Kidney (tissue), 14 donors: ENCODE measurements around the gene ANKRD60. TPM values are rescaled to one million over a fixed set of nuclear protein-coding genes. Genes with fewer than 3 reads are reported as not detected.

Experiments
- DNase-seq, 5 donors: peaks; one replicate each; pipeline ENCODE4 v3.0.0-alpha.2; 2013 to 2020
- FAIRE-seq: peaks from 2 replicates; lab custom pipeline; 2012; peaks lifted over from hg19 to GRCh38; lab: Jason Lieb, UNC
- H3K27ac ChIP-seq, 2 donors: one replicate each; pipeline ENCODE4 v1.7.0; 2013; ENCODE audit warnings: low read depth in 2 of 2, low read length in 2 of 2, inconsistent platforms in 1 of 2
- H3K27me3 ChIP-seq: one replicate; pipeline ENCODE4 v1.7.1; 2013; ENCODE audit warnings: low read length, inconsistent platforms; ENCODE audit not compliant: control insufficient read depth, insufficient read depth
- H3K36me3 ChIP-seq, 3 donors: one replicate each; pipeline versions ENCODE4 v1.7.0 to v1.7.1; 2013; ENCODE audit warnings: low read length in 3 of 3, control low read depth in 1 of 3, inconsistent platforms in 1 of 3; ENCODE audit not compliant: insufficient read depth in 3 of 3, control insufficient read depth in 2 of 3
- H3K4me1 ChIP-seq, 3 donors: one replicate each; pipeline versions ENCODE4 v1.7.0 to v1.7.1; 2013; ENCODE audit warnings: low read length in 3 of 3, inconsistent platforms in 1 of 3, low read depth in 1 of 3; ENCODE audit not compliant: control insufficient read depth in 2 of 3, insufficient read depth in 2 of 3
- H3K4me3 ChIP-seq, 3 donors: one replicate each; pipeline versions ENCODE4 v1.7.0 to v1.8.1; 2013; ENCODE audit warnings: low read length in 3 of 3, control low read depth in 1 of 3, inconsistent platforms in 1 of 3
- H3K9ac ChIP-seq, 3 donors: one replicate each; pipeline versions ENCODE4 v1.7.0 to v1.7.1; 2013; ENCODE audit warnings: low read length in 3 of 3, control low read depth in 1 of 3, inconsistent platforms in 1 of 3
- H3K9me3 ChIP-seq, 3 donors: one replicate each; pipeline versions ENCODE4 v1.7.0 to v1.7.1; 2013; ENCODE audit warnings: low read length in 3 of 3, control low read depth in 1 of 3, inconsistent platforms in 1 of 3; ENCODE audit not compliant: control insufficient read depth in 2 of 3, insufficient read depth in 1 of 3
- intact Hi-C: fragments of 100-400 bp; cut with DNase I; formaldehyde crosslinking; loops from one replicate; pipeline ENCODE4 v1.11.1; 2022
- polyA plus RNA-seq: library from polyadenylated mRNA; stranded (reverse); fragments of 350-450 nt; fragmentation: Illumina TruSeq; extraction: RNeasy Lipid Tissue Mini Kit (QIAGEN cat#74804); gene quantifications from one replicate; pipeline ENCODE4 v1.2.3, GENCODE V29; 2014; ENCODE audit warnings: low read depth, low replicate concordance; ENCODE audit not compliant: insufficient read depth
- total RNA-seq: library from RNA; stranded (reverse); fragmentation: NEBNext Ultra II Directional; extraction: Animal tissue kit (Norgen Biotek cat#: 25700); gene quantifications from one replicate; pipeline ENCODE4 v1.2.1, GENCODE V29; 2021
- TF ChIP-seq, protein P1 (sequence below): IDR thresholded peaks from 3 replicates; pipeline ENCODE4 v1.5.1; 2012; ENCODE audit warnings: mild to moderate bottlenecking, moderate library complexity, borderline replicate concordance; ENCODE audit not compliant: insufficient read depth; ENCODE audit errors: extremely low read depth
- donor health status: control.
- donor health status: control.
- donor health status: control.
- donor health status: control.
- donor health status: control.
- donor health status: DM: yes; HTN: yes; CAD: no.
- donor health status: Normal renal cell carcinoma (clear cell type).

ANKRD60 gene
- total and polyA plus RNA-seq, 2 donors from 2014 or later, result not detected

DNA sequence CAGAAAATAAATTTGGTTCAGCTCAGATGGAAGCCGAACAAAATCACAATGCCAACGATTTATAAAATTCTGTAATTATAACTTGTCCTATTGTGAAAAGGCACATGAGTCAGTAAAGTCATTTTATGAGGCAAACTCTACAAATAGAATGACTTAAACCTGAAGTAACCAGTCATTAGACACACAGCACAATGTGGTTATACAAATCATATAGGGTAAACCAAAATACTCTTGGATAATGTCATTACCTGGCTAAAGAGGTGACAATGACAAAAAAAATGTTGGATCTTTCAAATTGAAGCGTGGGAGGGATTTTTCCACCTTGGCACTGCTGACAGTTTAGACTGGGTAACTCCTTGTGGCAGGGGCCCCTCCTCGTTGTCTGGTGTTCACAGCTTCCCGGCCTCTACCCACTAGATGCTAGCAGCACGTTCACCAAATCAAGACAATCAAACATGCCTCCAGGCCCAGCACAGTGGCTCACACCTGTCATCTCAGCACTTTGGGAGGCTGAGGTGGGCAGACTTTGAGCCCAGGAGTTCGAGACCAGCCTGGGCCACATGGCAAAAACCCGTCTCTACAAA is 5.0 kb downstream of the ANKRD60 start:
- intact Hi-C loops, result no loop called here
- Histone ChIP-seq H3K9me3 (peaks cover 0 to 12% (median 2%) of the 10 kb centered on the region in 3 donors), H3K4me3 (no peak overlapping the region), H3K4me1 (no peaks in the 10 kb centered on the region), H3K9ac (no peak overlapping the region), H3K36me3 (no peaks in the 10 kb centered on the region), H3K27ac (no peak overlapping the region), H3K27me3 (peaks cover 12% of the 10 kb centered on the region)
- FAIRE-seq, result no peak
- DNase-seq, result no peak
- TF ChIP-seq, protein P1, sequence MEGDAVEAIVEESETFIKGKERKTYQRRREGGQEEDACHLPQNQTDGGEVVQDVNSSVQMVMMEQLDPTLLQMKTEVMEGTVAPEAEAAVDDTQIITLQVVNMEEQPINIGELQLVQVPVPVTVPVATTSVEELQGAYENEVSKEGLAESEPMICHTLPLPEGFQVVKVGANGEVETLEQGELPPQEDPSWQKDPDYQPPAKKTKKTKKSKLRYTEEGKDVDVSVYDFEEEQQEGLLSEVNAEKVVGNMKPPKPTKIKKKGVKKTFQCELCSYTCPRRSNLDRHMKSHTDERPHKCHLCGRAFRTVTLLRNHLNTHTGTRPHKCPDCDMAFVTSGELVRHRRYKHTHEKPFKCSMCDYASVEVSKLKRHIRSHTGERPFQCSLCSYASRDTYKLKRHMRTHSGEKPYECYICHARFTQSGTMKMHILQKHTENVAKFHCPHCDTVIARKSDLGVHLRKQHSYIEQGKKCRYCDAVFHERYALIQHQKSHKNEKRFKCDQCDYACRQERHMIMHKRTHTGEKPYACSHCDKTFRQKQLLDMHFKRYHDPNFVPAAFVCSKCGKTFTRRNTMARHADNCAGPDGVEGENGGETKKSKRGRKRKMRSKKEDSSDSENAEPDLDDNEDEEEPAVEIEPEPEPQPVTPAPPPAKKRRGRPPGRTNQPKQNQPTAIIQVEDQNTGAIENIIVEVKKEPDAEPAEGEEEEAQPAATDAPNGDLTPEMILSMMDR, result no peak

DNA sequence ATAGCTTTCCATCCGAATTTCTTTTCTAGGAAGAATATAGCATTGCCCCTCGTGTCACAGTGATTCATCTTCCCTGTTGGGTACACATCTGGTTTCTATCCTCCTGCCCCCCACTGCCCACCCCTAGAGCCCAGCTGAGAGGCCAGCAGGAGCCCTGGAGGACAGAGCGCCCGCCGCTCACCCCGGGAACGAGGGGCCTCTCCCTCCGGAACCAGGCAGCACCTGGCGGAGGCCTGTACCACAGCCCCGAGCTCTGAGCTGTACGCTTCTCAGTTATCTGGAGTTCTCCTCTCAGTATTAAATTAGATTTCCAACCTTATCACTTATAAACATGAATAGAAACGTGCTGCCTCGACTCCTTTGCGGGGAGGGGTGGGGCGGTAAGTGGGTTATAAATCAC is 6.0 kb downstream of the ANKRD60 start:
- H3K9ac ChIP-seq, result no peak overlapping the region
- H3K27me3 ChIP-seq, result peaks cover 5% of the 10 kb centered on the region
- no peaks in the 10 kb centered on the region for H3K36me3 ChIP-seq
- no peak overlapping the region for H3K4me3 ChIP-seq
- FAIRE-seq (no peak), DNase-seq (peak in 1 of 5 donors; percentile 57)
- intact Hi-C loops, result no loop called here
- H3K27ac ChIP-seq, result no peak overlapping the region
- TF ChIP-seq, protein P1, result no peak
- H3K4me1 ChIP-seq, result no peaks in the 10 kb centered on the region
- peaks cover 0 to 9% (median 2%) of the 10 kb centered on the region in 3 donors for H3K9me3 ChIP-seq

DNA sequence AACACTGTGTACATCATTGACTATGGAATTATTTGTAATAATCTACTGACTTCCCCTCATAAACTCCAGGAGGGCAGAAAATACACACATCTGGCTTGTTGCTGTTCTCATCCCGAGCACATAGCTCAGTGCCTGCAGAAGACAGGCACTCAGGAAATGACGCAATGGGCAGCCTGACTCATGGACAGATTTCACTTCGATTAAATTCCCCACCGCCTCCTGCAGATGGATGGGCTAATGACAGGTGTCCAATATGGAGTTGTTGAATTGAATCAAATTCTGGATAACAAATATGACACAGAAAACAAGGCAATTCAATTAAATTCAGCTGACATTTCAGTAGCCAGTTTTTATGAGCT is 9.1 kb downstream of the ANKRD60 start:
- TF ChIP-seq, protein P1, result no peak
- Histone ChIP-seq H3K4me1 (no peaks in the 10 kb centered on the region), H3K4me3 (no peak overlapping the region), H3K9ac (no peak overlapping the region), H3K27me3 (no peaks in the 10 kb centered on the region), H3K36me3 (no peaks in the 10 kb centered on the region), H3K9me3 (peaks cover 0 to 9% (median 2%) of the 10 kb centered on the region in 3 donors), H3K27ac (no peak overlapping the region)
- DNase-seq (no peak), FAIRE-seq (no peak)
- intact Hi-C loops, result loop anchor here (10.0 kb wide), 1 partner anchor 705 kb away; no protein-coding TSS in a partner anchor
